ENCODE results near the gene TBX6. TPM values are rescaled to one million over a fixed set of nuclear protein-coding genes. Genes with fewer than 3 reads are reported as not detected.

The TBX6 gene
- total RNA-seq, 1 experiment from 2014 or later, result 0.49 TPM

DNA sequence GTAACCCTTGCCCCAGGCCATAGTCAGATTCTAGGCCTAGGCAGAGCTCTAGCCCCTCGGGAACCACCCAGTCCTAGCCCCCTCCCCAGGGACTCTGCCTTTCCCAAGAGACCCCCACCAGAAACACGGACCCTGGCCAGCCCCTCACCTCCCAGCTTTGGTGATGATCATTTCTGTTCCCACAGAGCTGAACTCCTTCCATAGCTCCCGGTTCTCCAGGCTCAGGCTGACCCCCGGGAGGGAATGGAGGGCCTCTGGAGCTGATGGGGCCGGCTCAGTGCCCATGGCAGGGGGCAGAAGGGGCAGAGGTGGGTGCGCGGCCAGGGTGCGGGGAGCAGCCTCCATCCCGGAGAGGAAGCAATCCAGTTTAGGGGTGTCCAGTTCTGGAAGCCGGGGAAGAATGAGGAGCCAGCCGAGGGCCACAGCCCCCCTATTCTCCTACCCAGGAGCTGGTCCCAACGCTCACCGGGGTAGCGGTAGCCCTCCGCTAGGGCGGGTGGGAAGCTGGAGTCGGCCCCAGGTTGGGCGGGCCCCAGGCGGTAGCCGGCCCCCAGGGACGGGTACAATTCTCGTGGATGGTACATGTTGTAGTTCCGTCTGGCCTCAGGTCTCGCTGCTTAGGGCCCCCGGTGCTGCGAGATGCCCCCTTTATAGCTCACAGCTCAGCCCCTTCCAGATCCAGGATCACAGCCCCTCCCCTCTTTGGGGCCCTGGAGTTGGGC lies 953 bp downstream of the TBX6 start:
- BruUV-seq (replicated peaks), result no TSS peak
- CTCF ChIA-PET, result no interaction called here
- POLR2A ChIA-PET (ENCODE audit: low non-redundant PET), result interaction anchor here (0.9 kb wide), 1 partner anchor 25 kb away, joined by 3 read pairs; the partner anchor contains the start of gene ALDOA
- no peaks in the 10 kb centered on the region for H3K36me3 ChIP-seq (ENCODE audit: insufficient read depth, low read length, poor library complexity, severe bottlenecking)
- H3K27ac ChIP-seq (ENCODE audit: low read depth, low read length, poor library complexity, severe bottlenecking), result no peak overlapping the region
- H3K27me3 ChIP-seq (replicated peaks; ENCODE audit: insufficient read depth, low read depth, low read length, poor library complexity), result no peaks in the 10 kb centered on the region
- H3K4me3 ChIP-seq (ENCODE audit: low read depth, low read length, poor library complexity, severe bottlenecking), result peak overlapping the region; percentile 56
- H3K9me3 ChIP-seq (ENCODE audit: low read depth, low read length, poor library complexity, severe bottlenecking), result no peaks in the 10 kb centered on the region
- TF ChIP-seq EZH2 (IDR thresholded peaks at IDR 0.05; ENCODE audit: borderline replicate concordance, low read depth, low read length, poor library complexity, severe bottlenecking), result no peak
- TF ChIP-seq, protein P1, sequence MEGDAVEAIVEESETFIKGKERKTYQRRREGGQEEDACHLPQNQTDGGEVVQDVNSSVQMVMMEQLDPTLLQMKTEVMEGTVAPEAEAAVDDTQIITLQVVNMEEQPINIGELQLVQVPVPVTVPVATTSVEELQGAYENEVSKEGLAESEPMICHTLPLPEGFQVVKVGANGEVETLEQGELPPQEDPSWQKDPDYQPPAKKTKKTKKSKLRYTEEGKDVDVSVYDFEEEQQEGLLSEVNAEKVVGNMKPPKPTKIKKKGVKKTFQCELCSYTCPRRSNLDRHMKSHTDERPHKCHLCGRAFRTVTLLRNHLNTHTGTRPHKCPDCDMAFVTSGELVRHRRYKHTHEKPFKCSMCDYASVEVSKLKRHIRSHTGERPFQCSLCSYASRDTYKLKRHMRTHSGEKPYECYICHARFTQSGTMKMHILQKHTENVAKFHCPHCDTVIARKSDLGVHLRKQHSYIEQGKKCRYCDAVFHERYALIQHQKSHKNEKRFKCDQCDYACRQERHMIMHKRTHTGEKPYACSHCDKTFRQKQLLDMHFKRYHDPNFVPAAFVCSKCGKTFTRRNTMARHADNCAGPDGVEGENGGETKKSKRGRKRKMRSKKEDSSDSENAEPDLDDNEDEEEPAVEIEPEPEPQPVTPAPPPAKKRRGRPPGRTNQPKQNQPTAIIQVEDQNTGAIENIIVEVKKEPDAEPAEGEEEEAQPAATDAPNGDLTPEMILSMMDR (conservative IDR thresholded peaks at IDR 0.05; ENCODE audit: low read depth, low read length), result no peak
- peaks cover 18% of the 10 kb centered on the region for H3K4me1 ChIP-seq (ENCODE audit: insufficient read depth, low read length, poor library complexity, severe bottlenecking)
- intact Hi-C loops (cut with micrococcal nuclease; ENCODE audit: unreplicated experiment), result no loop called here
- DNase-seq (ENCODE audit: low spot score), result no peak

DNA sequence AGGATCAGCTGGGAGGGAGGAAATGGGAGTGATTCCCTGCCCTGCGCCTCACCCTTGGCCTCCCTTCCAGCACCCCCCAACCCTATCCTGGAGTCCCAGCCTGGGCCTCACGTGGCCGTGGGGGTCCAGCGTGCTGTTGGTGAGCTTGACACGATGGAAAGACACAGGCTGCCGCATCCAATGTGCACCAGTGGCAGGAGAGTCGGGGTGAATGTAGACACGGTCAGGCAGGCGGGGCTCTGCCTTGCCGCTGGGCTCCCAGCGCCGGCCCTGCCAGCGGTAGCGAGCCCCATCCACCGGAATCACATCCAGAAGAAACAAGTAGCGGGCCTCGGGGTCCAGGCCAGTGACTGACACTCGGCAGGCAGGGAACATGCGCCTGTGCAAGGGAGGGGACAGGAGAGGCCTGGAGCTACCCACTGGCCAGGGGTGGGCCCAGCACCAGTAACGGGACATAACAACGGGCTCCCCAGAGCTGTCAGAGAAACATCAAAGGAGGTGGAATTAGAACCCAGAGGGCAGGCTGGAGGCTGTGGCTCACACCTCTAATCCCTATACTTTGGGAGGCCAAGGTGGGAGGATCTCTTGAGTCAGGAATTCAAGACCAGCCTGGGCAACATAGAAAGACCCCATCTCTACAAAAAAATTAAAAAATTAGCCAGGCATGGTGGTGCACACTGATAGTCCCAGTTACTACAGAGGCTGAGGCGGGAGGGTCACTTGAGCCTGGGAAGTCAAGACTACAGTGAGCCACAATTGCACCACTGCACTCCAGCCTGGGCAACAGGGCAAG lies 2.7 kb downstream of the TBX6 start:
- Histone ChIP-seq H3K27me3 (replicated peaks; ENCODE audit: insufficient read depth, low read depth, low read length, poor library complexity) (no peaks in the 10 kb centered on the region), H3K9me3 (ENCODE audit: low read depth, low read length, poor library complexity, severe bottlenecking) (no peaks in the 10 kb centered on the region), H3K36me3 (ENCODE audit: insufficient read depth, low read length, poor library complexity, severe bottlenecking) (peaks cover 14% of the 10 kb centered on the region), H3K27ac (ENCODE audit: low read depth, low read length, poor library complexity, severe bottlenecking) (no peak overlapping the region), H3K4me1 (ENCODE audit: insufficient read depth, low read length, poor library complexity, severe bottlenecking) (peaks cover 14% of the 10 kb centered on the region), H3K4me3 (ENCODE audit: low read depth, low read length, poor library complexity, severe bottlenecking) (no peak overlapping the region)
- BruUV-seq (replicated peaks), result no TSS peak
- TF ChIP-seq, protein P1 (conservative IDR thresholded peaks at IDR 0.05; ENCODE audit: low read depth, low read length), result no peak
- TF ChIP-seq EZH2 (IDR thresholded peaks at IDR 0.05; ENCODE audit: borderline replicate concordance, low read depth, low read length, poor library complexity, severe bottlenecking), result no peak
- intact Hi-C loops (cut with micrococcal nuclease; ENCODE audit: unreplicated experiment), result no loop called here
- no peak for DNase-seq (ENCODE audit: low spot score)
- ChIA-PET CTCF (no interaction called here), POLR2A (ENCODE audit: low non-redundant PET) (interaction anchor here (0.6 kb wide), 1 partner anchor 28 kb away, joined by 9 read pairs; no protein-coding TSS in a partner anchor)

DNA sequence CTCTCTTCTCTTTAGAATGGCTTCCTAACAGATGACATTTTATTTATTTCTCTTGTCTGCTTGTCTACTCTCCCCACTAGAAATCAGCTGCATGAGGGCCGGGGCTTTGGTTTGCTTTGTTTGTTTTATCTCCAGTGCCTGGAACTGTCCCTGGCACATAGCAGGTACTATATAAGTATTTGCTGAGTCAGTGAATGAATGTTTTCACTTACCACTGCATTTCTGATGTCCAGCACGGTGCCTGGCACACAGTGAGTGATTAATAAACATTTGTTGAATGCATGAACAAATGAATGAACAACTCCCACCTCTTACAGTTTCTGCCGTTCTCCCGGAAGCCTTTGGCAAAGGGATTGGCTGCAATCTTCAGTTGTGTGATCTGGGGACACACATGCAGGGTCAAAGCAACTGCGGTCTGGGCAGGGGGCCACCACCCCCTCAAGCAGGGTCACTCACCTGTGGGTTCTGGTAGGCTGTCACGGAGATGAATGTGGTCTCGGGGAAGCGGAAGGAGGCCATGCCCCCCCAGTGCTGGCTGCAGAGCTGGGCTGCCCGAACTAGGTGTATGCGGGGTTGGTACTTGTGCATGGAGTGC lies 3.4 kb downstream of the TBX6 start:
- H3K27me3 ChIP-seq (replicated peaks; ENCODE audit: insufficient read depth, low read depth, low read length, poor library complexity), result no peaks in the 10 kb centered on the region
- H3K27ac ChIP-seq (ENCODE audit: low read depth, low read length, poor library complexity, severe bottlenecking), result no peak overlapping the region
- ChIA-PET POLR2A (ENCODE audit: low non-redundant PET) (interaction anchor here (0.6 kb wide), 1 partner anchor 27 kb away, joined by 9 read pairs; no protein-coding TSS in a partner anchor), CTCF (no interaction called here)
- no TSS peak for BruUV-seq (replicated peaks)
- TF ChIP-seq EZH2 (IDR thresholded peaks at IDR 0.05; ENCODE audit: borderline replicate concordance, low read depth, low read length, poor library complexity, severe bottlenecking), result no peak
- TF ChIP-seq, protein P1 (conservative IDR thresholded peaks at IDR 0.05; ENCODE audit: low read depth, low read length), result no peak
- no peak for DNase-seq (ENCODE audit: low spot score)
- peaks cover 21% of the 10 kb centered on the region for H3K36me3 ChIP-seq (ENCODE audit: insufficient read depth, low read length, poor library complexity, severe bottlenecking)
- H3K9me3 ChIP-seq (ENCODE audit: low read depth, low read length, poor library complexity, severe bottlenecking), result no peaks in the 10 kb centered on the region
- intact Hi-C loops (cut with micrococcal nuclease; ENCODE audit: unreplicated experiment), result no loop called here
- H3K4me3 ChIP-seq (ENCODE audit: low read depth, low read length, poor library complexity, severe bottlenecking), result no peak overlapping the region
- peaks cover 14% of the 10 kb centered on the region for H3K4me1 ChIP-seq (ENCODE audit: insufficient read depth, low read length, poor library complexity, severe bottlenecking)

Measured in A673 (cell line).